Measurements from ENCODE around the gene SCRN1.
"Not testable (repeated sequence)": the region's sequence is repeated elsewhere in the genome, so short reads cannot be mapped to it uniquely, and the experiment has no call there.

SCRN1 gene

DNA sequence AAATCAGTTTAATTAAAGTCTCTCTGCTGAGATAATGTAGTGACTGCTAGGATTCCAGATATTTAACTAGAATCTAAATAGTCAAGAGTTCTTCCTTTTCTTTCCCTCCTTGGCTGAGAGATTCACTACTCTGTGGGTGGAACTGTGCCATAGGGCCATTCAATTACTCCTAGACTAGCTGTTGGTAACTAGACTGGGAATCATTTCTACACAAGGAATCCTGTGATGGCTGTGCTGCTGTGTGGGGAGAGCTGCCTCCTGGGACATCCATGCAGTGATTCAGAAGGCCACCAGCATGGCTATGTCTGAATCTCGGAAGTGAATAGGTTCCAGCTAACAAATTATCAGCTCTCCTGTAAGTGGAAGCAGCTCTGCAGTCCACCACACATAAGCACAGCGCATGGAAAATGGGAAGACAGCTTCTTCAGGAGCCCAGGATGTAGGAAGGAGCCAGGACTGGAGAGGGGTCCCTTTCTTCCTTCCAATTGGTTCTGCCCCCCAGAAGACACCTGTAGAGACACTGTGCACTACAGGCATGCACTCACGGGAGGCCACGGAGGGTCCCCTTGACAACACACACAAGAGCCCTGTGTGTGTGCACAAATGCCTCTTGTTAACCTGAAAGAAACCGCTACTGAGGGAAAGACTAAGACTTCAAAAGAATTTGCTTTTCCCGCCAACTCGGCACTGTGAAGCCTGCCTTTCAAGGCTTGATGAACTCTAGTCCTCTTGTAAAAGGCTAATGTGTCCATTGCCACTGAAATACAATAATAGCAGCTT is 66.5 kb downstream of the SCRN1 start:
- DNase-seq: no peak

DNA sequence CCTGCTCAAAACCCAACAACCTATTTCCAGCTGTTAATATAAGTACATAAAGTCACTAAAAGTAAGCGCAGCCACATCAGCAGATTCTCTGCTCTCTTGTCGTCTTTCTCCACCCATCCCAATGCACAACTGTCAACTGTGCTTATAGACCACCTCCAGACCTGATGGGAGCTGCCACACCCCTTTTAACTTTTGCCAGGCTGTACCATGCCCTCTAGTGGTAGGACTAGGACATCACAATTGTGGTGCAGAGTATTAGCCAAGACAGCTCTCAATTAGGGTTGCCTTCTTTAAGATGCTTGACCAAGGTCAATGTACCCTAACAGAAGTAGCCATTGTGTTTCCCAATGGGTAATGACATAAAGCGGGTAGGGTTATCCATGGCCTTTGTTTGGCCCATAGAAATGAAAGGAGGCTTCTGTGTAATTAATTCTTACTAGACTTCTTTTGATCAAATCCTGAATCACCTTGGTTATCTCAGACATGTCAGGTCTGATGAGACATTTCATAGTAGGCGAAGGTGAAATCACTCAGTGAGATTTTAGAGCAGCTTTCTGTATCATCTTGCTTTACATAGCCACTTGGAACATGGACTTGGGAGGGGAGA is 68.1 kb downstream of the SCRN1 start:
- DNase-seq: peak; percentile 71

DNA sequence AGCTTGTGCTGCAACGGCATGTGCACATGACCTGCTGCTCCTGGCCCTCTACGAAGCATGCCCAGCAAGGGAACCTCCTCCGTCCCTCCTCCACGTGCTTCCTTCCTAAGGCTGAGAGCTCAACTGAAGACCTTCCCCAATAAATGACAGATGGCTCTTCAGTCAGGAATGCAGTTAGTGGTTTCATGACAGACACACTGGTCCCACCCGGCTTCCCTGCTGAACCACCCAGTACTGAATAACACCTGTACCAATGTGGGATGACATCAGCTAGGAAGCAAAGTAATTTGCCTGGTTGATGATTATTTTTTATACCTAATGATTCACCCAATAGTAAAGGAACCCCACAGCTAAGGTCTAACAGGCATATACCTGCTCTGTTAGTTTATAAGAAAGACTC is 69.1 kb downstream of the SCRN1 start:
- DNase-seq: peak; percentile 90

DNA sequence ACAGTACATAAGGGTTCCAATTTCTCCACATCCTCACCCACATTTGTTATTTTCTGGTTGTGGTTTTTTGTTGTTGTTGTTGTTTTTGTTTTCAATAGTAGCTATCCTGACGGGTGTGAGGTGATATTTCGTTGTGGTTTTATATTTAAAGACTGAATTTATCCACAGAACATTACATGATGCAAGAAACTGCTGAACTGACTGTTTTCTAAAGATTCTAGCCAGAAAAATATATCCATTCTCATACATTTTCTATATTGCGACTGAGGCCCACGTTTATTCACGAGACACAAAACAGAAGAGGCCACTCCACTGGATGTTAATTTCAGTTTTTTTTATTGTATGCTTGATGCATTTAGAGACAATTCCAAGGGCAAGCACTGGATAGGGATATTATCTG is 69.8 kb downstream of the SCRN1 start:
- DNase-seq: no peak

DNA sequence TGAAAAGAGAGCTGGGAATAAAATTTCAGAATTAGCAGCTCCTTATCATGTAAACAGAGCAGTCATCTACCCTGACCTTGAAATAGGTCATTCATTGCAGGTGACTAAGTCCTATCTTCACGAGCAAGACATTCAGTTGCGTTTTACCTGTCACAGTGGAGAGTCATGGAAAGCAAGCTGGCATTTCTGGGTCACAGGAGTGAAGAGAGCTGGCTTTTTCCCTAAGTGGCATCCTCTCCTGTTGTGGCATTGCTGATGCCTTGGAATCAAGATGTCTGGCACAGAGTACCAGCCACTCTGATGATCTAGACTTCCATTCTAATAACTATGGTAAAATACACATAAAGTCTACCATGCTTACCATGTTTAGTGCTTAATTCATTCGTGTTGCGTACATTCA is 70.8 kb downstream of the SCRN1 start:
- no peak for DNase-seq

DNA sequence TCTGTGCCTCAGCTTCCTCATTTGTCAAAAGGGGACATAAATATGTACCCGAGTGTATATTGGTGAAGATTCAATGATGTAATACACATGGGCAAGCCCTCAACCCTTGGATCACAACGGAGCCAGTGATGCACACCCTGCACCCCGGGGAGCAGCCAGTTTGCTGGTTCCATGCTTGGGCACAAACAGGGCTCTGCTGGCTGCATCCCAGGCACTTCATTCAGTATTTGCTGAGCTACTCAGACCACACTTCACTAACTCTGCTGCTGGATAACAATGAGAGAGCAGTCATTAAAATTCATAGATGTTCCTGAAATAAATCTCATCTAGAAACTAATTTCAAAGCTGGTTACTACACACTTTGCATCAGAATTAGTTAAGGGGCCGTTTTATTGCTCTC is 72.0 kb downstream of the SCRN1 start:
- DNase-seq: no peak

DNA sequence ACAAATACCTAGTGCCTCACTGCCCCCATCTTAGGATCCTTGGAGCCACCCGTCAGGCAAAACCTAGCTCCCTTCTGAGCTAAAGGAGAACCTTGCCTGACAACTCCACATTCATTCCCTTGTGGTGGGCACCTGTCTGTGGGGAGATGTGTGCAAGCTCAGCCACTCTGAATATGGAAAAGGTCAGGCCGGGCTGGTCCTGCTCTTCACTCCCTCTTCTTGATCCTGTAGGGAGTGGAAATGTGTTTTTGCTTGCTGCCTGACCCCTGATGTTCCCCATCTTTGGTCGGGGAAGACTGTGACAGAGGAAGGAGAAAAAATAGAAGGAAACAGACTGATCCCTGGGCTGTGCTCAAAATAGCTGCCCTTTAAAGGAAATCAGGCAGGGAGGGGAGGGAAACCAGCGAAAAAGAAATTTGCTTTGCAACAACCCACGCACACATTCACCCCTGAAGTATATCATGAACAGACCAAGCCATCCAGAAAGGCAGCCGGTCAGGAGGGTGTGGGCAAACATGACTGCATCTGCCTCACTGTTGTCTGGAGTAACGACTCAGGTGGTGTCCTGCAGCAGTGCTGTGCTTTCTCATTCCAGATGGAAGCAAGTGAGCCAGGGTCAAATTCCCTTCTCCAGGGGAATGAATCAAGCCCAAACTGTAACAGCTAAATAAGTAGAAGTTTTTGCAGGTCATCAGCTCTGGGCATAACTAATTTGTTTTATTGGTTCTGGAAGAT is 74.0 kb downstream of the SCRN1 start:
- peak; percentile 67 for DNase-seq

DNA sequence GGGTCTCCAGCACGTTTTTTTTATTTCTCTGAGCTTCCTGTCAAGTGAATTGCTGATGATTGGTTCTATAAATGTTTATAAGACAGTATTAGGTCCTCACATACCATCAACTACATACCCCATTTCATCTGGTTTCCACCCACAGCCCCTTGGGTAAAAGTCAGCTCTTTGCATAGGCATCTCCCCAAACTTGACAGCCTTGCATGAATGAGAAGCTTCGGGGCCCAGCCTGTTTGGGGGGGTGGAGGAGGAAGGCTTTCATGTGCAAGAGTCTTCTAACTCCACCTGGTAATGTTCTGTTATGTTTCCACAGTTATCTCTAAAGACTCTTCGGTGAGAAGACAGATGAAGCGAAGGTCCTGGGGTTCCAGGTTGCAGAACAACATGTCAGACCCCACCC is 75.4 kb downstream of the SCRN1 start:
- no peak for DNase-seq

DNA sequence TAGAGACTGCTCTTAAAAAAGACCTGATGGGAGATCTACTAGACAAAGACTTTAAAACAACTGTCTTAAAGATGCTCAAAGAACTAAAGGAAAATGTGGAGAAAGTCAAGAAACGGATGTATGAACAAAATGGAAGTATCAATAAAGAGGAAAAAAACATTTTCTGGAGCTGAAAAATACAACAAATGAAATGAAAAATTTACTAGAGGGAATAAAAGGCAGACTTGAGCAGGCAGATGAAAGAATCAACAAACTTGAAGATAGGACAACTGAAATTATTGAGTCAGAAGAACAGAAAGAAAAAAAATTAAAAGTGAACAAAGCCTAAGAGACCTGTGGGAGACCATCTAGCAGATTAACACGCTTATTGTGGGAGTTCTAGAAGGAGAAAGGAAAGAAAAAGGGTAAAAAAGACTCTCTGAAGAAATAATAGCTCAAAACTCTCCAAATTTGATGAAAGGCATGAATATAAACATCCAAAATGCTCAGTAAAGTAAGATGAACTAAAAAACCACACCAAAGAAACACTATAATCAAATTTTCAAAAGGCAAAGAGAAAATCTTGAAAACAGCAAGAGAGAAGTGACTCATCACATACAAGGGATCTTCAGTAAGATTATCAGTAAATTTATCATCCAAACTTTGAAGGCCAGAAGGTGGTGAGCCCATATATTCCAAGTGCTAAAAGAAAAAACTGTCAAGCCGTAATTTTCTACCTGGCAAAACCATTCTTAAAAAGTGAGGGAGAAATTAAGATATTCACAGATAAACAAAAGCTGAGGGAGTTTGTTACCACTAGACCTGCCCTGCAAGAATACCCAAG is 83.2 kb downstream of the SCRN1 start:
- no peak for DNase-seq

DNA sequence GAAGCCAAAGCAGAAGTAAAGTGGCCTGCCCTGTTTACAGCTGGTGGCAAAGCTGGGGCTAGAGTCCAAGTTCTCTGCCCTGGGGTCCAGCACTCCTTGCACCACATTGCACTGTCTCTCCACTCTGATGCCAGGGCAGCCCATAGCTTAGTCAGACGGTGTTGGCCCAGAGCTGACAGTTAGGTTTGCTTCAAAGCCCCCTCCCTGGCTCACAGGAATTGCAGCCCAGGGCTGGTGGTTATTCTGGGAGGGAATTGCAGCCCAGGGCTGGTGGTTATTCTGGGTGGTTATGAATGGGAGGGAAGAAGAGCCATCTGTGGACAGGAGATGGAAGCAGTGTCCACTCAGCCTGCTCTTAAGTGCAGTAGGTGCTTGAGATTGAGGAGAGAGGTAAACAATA is 88.9 kb downstream of the SCRN1 start:
- DNase-seq: no peak

DNA sequence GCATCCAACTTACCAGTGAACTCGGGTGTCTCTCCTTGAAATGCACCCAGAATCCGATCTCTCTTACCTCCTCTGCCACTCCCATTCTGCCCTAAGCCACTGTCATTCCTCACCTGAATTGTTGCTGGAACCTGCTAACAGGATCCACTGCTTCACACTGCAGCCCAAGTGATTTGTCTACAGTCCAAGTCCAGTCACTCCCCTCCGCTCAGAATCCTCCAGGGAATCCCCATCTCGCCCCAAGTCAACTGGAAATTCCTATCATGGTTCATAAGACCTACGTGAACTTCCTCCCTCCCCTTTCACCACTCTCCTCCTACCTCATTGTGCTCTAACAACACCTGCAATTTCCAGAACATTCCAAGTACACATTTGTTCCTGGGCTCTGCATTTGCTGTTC is 91.3 kb downstream of the SCRN1 start:
- DNase-seq: no peak

DNA sequence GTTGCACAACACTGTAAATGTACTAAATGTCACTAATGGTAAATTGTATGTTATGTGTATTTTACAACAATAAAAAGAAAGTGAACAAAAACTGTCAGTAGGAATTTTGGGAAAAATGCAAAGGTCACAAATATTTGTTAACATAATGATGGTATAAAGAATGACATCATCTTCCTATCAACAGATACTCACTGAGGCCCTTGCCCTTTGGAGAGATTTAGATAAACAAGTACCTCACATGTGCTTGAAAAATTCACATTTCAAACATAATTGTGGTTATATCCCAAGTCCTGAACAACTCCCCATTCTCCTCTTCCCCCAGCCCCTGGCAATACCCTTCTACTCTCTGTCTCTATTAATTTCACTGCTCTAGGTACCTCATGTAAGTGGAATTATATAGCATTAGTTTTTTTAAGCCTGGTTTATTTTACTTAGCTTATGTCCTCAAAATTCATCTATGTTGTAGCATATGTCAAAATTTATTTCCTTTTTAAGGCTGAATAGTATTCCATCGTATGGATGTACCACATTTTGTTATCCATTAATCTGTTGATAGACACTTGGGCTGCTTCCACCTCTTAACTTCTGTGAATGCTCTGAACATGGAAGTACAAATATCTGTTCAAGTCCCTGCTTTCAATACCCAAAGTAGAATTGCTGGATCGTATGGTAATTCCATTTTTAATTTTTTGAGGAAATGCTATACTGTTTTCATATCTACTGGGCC is 92.8 kb downstream of the SCRN1 start:
- no peak for DNase-seq

DNA sequence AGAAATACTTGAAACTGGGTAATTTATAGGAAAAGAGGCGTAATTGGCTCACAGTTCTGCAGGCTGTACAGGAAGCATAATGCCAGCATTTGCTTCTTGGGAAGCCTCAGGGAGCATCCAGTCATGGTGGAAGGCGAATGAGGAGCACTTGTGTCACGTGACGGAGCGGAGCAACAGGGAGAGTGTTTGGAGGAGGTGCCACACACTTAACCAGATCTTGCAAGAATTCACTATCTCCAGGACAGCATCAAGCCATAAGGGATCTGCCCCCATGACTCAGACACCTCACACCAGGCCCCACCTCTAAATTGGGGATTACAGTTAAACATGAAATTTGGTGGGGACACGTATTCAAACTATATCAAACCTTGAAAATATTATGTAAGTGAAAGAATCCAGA is 94.0 kb downstream of the SCRN1 start:
- no peak for DNase-seq

DNA sequence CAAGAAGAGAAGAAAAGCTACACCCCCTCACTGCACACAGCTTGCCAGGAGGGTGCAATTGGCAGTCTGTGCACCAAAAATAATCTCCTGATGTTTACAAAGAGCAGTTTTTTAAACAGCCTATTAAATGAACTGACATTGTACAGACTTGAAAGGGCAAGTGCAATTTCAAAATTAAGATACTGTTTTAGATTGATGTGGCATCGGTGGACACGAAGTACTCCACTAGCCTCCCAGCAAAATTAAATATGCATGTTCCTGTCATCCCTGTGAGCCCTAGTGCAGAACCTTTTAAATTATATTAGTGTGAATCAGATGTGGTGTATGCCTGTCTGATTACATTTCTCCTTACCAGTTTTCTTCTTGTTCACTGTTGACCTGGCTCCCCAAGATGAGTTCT is 95.3 kb downstream of the SCRN1 start:
- no peak for DNase-seq

DNA sequence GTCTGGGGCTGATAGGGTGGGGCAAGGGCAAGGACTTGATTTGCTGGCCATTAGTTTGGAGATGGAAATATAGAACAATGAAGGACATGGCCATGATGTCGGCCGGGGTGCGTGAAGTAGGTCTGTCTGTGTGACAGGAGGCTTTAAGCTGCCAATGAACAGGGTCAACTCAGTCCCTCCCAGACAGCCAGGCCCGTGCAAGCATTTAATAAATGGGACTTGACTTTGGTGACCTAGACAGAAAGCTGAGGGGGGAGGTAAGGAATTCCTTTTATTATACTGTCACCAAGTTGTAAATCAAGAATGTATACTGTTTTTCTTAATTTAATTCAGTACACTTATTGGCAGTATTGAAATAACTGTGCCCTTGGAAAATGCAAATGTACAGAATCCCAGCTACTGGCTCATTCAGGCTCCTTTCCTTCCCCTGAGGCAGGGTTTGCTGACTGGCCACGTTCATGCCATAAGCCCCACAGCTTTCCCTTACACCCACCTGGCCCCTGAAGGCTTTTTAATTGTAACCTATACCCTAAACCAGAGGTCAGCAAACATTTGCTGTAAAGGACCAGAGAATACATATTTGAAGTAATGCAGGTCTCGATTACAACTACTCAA is 96.1 kb downstream of the SCRN1 start:
- DNase-seq: no peak

DNA sequence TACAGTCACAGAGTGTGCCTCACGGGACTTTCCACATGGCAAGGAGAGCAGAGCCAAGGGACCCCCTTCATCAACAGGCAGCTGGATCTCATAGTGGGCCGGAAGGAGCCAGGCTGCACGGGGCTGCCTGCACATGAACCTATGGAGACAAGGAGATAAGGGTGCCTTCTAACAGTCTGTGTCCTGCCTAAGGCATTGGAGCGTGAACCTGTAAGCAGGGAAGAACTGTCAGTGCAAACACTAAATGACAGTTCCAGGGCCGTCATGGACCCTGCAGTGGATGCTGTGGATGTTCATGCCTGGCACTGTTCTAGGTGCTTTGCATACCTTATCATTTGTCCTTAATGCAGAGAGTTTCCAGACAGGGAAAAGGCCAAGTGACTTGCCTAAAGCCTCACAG is 97.4 kb downstream of the SCRN1 start:
- DNase-seq: no peak

DNA sequence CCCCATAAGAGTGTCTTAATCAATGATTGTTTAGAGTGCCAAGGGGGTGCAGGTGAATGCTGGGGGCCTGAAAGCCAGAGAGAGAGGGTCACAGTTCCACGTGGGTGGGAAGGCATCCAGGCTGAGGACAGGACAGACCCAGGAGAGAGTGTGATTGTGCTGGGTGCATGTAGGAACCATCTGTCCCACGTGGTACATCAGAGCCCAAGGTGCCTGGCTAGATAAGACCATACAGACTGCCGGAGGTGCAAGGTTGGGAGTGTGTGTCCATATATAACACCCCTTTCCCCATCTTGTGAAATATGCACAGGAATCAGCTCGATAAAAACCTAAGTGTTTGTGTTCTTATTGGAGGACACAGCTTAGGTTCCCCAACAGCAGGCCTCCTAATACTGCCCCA is 97.8 kb downstream of the SCRN1 start:
- DNase-seq: no peak

DNA sequence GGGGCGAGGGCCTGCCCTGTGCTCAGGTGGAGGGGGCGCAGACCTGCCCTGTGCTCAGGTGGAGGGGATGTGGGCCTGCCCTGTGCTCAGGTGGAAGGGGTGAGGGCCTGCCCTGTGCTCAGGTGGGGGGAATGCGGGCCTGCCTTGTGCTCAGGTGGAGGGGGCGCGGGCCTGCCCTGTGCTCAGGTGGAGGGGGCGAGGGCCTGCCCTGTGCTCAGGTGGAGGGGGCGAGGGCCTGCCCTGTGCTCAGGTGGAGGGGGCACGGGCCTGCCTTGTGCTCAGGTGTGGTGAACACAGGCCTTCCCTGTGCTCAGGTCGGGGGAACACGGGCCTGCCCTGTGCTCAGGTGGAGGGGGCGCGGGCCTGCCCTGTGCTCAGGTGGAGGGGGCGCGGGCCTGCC is 98.8 kb downstream of the SCRN1 start:
- DNase-seq: not testable (repeated sequence)

DNA sequence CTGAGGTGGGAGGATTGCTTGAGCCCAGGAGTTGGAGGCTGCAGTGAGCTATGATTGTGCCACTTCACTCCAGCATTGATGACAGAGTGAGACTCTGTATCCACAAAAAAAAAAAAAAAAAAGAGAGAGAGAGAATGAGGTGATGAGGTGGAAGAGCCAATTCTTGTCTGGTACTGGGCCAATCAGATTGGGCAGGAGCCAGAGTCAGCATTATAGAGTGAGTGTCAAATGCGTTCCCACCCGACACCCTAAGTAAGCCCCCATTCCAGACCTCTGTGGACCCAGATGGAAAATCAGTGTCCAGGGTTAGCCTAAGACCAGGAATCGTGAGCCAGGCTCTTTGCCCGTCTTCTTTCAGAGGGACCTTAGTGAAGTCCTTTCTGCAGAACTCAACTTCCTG is 99.3 kb downstream of the SCRN1 start:
- DNase-seq: no peak

DNA sequence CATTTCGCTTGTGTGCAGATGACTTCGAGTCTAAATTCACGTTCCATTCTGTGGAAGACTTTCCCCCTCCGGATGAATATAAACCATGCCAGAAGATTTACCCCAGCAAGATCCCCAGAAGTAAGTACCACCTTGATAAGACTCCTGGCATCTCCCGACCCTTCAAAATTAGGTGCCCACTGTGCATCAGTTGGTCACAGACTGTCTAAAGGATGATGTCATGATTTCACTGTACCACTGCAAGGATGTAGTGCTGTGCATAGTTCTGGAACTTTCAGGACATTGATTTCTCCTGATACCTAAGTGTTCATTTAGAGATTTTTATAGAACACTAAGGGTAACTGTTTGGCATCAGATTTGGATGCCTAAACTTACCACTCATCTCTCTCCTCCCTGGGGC is 100.3 kb downstream of the SCRN1 start:
- DNase-seq: no peak

DNA sequence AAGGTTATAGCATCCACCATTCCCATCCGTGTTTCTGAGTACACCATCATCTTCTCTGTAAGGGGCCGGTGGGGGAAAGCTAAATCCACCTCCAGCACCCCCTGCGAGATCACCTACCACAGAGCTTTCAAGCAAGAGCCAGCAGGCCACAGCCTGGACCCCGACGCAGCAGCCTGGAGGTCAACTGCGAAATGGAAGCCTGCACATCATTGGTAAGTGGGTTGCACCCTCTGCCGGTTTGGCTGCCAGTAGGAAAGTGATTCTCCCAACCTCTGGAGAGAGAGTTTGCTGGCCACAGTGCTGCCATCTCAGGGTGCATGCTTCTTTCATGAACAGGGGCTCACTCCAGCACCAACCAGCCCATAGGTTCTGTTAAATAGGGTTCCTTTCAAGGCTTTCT is 101.6 kb downstream of the SCRN1 start:
- no peak for DNase-seq

DNA sequence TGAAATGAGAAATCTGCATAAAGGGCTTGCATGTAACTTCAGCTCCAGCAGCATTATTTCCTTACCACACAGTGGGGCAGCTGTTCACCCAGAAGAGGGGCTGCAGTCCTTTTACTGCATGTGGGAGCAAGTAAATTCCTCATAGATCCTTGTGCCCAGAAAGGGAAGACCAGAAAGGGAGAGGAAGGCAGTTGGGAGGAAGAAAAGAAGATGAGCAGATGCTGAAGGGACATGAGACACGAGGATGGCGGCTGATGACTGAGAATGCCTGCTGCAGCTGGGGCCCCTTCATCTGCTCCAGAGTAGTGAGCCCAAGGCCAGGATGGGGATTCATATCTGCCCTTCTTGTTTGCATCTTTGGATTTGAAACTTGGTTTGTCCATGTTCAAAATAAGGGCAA is 102.8 kb downstream of the SCRN1 start:
- peak; percentile 14 for DNase-seq
